Hypothalamus (tissue), 51 donors: ENCODE results near the gene PCNX1.
A peak's percentile ranks its signal among the peaks of the same experiment; 100 is the strongest.
"Not testable (repeated sequence)": the region's sequence is repeated elsewhere in the genome, so short reads cannot be mapped to it uniquely, and the experiment has no call there.

Experiments
- DNase-seq, 51 donors: peaks; one replicate each; lab custom pipeline; 2025; lab: John Stamatoyannopoulos, UW

PCNX1 gene

DNA sequence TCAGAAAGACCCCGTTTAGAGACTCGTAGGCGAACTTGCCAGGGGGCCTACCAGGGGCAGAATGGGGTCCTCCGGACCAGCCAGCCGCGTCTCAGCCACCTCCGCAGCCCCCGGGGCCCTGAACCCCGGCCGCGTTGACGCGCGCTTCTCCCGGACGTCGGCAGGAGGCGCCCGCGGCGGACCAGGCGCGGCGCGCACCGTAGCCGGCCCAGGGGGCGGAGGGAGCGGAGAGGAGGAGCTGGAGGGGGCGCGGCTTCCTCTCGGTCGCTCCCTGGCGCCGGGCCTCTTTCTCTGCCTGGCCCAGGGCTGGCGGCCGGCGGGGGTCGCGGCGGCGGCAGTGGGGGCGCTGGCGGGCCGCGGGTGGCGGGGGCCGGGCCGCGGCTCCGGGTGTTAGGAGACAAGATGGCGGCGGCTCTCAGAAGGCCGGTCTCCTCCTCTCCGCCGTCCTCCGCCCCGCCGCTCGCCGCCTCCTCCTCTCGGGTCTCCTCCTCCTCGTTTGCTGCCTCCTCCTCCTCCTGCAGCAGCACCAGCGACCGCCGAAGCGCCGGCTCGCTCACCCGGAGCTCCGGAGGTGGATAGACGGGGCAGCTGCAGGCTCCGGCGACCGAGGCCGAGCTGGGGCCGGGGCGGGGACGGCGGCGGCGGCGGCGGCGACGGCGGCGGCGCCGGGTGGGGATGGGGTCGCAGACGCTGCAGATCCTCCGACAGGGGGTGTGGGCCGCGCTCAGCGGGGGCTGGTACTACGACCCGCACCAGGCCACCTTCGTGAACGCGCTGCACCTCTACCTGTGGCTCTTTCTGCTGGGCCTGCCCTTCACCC, at the start of gene PCNX1:
Gene PCNX1, plus strand, starts transcription at position 284 of the 820 bp plus-strand sequence. Its CDS starts 392 bp downstream, at position 676.
- DNase-seq = peak; percentile 33 to 94 (median 80)

DNA sequence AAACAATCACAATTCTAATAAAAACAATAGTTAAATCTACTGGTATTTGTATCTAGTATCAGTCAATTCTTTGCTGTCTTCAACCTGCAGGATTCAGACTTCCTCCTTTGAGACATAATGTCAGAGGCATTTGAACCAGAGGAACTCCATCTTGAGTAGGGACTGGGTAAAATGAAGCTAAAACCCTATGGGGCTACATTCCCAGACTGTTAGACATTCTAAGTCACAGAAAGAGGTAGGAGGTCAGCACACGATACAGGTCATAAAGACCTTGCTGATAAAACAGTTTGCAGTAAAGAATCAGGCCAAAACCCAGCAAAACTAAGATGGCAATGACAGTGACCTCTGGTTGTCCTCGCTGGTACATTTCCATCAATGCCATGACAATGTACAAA, 49.8 kb upstream of the PCNX1 start:
- no peak for DNase-seq

- DNase-seq = no peak
Measured at GRCh38 chr14:70858641-70859040, 48.6 kb upstream of the PCNX1 start.

GRCh38 chr14:70866992-70867391, 40.3 kb upstream of the PCNX1 start:
- not testable (repeated sequence) for DNase-seq

DNA sequence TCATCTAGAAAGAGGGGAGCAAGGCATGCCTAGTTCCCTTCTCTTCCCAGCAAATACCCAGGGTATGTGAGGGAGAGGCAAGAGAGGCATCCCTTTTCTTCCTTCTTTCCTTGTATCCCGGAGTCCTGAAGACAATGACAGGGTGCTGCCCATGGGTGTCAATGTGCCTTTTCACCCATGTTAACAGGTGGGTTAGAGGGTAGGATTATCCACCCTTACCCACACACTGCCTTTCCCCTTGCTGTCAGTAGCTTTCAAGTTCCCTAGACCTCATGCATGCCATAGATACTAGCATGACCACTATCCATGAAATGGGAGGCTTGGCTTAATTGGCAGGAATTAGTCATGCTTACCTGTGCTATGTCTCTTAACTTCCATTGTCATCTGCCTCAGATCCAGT, 36.3 kb upstream of the PCNX1 start:
- DNase-seq = no peak

DNA sequence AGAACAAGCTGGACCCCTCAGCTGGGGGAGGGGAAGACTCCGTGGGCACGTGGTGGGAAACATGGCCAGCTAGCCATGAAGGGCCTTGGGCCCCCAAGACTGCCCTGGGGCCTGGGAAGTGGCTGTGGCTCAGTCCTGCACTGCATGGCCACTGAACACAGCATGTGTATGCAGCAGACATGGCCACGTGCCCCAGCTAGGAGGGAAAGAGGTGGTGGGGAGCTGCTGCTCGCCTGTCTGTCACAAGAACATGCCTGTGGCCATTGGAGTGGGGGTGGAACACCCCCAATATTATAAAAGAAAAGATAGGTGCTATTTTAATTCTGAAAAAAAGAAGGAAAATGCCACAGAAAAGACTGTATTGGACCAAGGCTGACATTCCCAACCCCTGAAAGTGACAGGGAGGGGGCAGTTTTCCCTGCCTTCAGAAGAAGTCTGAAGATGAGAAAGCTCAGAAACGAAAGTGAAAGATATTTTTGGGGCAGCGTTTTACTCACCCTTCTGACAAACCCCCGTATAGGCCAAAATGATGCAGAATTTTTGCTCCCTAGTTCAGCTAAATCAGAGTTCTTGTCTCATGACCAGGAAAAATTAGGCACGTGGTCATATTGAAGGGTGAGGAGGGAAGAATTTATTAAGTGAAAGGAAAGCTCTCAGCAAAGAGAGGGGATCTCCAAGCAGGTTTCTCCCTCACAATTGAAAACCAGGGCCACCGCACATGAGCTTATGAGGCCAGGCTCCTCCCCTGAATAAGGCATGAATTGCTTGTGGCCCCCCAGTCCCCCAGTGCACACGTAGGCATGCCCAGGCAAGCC, 35.2 kb upstream of the PCNX1 start:
- DNase-seq = no peak

DNA sequence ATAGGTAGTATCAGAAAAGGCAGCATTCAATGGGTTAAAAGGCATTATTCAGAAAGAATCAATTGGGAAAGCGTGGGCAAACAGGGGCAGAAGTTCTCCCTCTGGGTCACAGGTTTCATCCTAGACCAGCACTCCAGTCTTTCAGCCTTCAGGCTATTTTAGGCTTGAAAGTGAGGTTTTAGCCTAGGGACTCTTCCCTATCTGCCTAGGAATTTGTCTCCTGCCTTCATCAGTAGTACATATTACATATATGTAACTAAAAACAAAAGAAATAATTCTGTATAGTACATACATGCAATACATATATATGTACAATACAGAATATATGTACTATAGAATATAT, 34.6 kb upstream of the PCNX1 start:
- DNase-seq = no peak

DNA sequence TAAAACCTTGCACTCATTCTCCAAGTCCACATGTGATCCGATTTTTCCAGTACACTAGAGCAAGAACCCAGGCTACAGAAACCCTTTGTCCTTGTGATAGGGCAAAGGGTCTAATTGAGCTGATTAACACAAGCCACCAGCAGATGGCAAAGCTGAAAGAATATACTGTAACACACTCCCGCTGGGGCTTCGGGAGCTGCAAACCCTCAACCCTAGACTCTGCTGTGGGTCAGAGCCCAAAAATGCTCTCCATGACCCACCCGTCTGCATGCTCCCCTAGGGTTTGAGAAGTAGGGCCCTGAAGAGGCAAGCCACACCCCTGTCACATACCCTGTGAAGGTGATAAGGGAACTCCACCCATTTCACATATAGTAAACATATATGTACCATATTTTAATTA, 33.6 kb upstream of the PCNX1 start:
- no peak for DNase-seq

GRCh38 chr14:70875811-70876460, 31.3 kb upstream of the PCNX1 start:
- DNase-seq = not testable (repeated sequence)

GRCh38 chr14:70879448-70879847, 27.8 kb upstream of the PCNX1 start:
- DNase-seq = no peak

GRCh38 chr14:70880888-70881287, 26.4 kb upstream of the PCNX1 start:
- not testable (repeated sequence) for DNase-seq

DNA sequence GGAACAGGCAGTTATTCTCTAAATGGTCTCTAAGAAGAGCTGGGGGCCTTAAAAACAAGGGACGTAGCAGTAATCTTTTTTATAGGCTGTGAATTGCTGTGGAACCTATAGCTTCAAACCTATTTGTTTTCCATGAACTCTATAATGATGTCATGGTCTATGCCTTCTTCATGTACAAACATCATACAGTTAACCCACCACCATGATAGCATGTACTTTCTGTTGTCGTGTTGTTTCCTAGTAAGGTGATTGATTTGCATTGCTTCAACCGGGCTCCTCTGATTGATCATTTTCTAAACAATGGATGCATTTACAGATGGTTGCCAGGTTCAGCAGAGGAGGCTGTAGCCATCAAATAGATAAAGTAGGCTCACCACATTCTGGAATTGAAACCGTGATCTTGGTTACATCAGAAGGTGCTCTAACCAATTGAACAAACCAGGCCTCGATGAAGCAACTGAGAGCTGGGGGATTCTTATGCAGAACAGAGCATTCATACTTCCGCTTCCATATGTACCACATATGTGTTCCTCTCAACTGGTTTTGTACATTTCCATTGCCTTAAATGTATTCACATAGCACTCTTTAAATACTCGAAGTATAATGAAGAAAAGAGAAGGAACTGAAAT, 25.6 kb upstream of the PCNX1 start:
- DNase-seq = no peak

GRCh38 chr14:70882776-70883492, 24.3 kb upstream of the PCNX1 start:
- DNase-seq = peak in 1 of 51 donors; percentile 35

DNA sequence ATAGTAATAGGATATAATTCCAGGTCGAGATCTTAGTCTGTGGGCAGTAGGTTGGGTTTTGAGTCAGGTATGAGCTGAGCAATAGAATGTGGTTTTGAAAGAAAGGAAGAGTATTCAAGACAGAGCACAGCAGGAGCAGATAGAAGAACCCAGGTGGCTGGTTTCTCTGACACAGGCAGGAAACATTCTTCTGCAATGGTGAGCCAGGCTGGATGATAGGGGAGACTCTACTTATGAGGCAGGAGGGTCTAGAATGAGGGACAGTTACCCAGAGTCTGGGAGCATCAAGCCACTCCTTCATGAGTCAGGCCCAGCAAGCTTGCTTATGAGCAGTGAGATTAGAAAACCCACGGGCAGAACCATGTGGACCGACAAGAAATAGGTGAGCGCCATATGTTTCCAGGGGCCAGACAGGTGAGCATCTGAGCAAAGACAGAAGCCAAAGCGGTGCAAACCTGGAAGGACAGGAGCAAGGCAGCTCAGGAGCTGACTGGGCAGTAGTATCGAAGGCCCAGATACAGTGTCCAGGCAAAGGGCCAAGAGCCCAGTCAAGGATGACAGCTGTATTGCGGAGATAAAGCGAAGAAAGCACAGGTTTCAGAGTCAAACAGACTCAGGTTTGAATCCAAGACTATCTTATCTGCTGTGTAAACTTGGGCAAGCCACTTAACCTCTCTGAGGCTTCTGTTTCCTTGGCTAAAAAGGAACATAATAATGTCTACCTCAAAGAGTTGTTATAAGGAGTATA, 22.5 kb upstream of the PCNX1 start:
- DNase-seq = no peak

GRCh38 chr14:70885343-70886022, 21.8 kb upstream of the PCNX1 start:
- DNase-seq = no peak

- DNase-seq = peak in 7 of 51 donors; percentile 1 to 29 (median 6)
Measured at GRCh38 chr14:70886421-70887206, 20.6 kb upstream of the PCNX1 start.

DNA sequence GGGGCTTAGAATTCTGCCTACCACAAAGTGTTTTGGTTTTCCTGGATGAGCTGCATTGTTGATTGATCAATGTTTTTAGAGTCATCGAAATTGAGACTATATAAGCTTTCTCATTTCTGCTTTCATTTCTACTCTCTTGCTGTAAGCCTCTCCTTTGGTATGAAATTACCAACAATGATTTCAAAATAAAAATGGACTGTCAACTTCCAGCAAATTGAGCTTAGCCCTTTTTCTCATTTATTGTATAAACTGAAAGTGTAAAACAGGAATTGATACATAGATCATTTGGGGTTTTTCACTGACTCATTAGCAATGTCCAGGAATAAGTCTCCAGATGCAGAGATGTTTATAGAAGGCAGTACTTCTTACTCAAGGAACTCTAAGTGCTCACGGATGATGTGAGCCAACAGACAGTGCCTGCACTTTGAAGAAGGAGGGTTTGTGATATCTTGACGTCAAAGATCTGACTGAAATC, 20.0 kb upstream of the PCNX1 start:
- no peak for DNase-seq
